NCI-H1105 (cell line): ENCODE measurements around the gene ADCK2.
"Not testable (repeated sequence)": the region's sequence is repeated elsewhere in the genome, so short reads cannot be mapped to it uniquely, and the experiment has no call there.

Source experiments
- DNase-seq: peaks from one replicate; lab custom pipeline; 2025; lab: John Stamatoyannopoulos, UW

The ADCK2 gene, protein sequence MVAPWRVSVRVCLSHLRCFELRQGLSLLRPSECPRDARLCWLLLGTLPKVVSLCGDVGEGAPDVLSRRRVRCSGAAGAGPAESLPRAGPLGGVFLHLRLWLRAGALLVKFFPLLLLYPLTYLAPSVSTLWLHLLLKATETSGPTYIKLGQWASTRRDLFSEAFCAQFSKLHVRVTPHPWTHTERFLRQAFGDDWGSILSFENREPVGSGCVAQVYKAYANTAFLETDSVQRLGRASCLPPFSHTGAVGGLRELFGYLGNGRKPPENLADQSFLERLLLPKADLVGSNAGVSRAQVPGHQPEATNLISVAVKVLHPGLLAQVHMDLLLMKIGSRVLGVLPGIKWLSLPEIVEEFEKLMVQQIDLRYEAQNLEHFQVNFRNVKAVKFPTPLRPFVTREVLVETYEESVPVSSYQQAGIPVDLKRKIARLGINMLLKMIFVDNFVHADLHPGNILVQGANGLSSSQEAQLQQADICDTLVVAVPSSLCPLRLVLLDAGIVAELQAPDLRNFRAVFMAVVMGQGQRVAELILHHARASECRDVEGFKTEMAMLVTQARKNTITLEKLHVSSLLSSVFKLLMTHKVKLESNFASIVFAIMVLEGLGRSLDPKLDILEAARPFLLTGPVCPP

DNA sequence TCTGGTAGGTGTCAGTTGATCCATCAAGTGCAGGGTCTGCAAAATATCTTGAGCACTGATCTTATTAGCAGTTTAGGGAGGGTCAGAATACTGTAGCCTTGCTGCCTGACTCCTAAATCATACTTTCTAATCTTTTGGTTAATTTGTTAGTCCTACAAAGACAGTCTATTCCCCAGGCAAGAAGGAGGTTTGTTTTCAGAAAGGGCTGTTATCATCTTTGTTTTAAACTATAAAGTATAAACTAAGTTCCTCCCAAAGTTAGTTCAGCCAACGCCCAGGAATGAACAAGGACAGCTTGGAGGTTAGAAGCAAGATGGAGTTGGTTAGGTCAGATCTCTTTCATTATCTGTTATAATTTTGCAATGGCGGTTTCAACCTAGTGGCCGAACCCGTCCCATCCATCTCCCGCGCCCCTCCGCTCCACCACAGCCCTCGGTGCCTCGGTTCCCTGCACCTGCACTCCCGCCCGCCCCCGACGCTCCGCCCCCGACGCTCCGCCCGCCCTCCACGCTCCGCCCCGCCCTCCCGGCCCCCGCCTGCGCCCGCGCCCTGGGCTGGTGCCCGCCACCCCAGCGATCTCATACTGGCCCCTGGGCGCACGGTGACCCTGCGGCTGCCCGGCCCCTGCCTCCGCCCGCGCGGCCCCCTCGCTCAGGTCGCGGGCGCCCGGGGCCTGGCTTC is at the start of gene ADCK2:
ADCK2 (plus strand) TSS at position 564 of the 681 bp plus-strand sequence. CDS start 386 bp downstream, outside the sequence.
- DNase-seq = peak; percentile 60

DNA sequence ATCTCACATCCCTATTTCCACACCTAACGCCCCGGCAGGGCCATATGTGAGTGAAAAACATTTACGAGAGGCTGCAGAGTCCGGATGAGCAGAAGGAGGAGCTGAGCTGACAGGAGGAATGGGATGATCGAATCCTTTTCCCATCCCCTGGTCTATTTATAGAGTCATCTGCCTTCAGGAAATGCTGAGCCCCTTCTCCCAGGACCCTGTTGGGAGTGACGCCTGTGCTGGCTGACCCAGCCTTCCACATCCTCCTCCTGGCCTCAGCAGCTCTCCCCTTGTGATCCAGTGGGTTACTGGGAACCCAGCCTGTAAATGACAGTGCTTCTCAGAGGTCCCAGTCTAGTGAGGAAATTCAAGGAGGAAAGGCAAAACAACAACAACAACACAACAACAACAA is 48.8 kb upstream of the ADCK2 start:
- DNase-seq = no peak

DNA sequence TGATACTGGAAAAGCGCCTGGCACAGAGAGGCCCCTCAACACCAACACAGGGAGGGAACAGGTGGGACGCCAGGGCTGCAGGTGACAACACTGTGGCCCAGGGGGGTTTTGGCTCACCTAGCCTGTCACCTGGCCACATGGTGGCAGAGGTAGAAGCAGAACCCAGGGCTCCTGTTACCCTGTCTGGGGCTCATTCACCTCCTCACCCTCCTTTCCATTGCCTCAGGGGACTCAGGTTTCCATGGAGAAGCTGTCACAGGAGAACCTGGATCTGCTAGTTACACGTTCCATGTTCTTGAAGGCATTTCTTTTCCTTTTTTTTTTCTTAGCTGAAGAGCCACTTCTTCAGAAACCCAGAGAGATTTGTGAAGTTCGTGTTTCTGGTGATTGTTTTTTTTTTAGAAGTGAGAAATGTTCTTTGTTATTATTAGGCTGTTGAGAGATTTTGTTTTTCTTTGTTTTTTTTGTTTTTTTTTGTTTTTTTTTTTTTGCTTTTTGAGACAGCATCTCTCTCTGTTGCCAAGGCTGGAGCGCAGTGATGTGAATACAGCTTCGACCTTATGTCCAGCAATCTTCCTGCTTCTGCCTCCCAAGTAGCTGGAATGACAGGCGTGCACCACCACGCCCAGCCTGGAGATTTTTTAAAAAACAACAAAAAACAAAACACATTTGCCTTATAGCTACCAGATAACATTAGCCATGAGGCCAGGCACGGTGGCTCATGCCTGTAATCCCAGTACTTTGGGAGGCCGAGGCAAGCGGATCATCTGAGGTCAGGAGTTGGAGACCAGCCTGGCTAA is 48.2 kb upstream of the ADCK2 start:
- DNase-seq = no peak

DNA sequence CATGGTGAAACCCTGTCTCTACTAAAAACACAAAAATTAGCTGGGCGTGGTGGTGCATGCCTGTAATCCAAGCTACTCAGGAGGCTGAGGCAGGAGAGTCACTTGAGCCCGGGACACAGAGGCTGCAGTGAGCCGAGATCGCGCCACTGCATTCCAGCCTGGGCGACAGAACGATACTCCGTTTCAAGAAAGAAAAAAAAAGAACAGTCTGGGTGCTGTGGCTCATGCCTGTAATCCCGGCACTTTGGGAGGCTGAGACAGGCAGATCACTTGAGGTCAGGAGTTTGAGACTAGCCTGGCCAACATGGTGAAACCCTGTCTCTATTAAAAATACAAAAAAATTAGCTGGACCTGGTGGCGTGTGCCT is 47.6 kb upstream of the ADCK2 start:
- not testable (repeated sequence) for DNase-seq

DNA sequence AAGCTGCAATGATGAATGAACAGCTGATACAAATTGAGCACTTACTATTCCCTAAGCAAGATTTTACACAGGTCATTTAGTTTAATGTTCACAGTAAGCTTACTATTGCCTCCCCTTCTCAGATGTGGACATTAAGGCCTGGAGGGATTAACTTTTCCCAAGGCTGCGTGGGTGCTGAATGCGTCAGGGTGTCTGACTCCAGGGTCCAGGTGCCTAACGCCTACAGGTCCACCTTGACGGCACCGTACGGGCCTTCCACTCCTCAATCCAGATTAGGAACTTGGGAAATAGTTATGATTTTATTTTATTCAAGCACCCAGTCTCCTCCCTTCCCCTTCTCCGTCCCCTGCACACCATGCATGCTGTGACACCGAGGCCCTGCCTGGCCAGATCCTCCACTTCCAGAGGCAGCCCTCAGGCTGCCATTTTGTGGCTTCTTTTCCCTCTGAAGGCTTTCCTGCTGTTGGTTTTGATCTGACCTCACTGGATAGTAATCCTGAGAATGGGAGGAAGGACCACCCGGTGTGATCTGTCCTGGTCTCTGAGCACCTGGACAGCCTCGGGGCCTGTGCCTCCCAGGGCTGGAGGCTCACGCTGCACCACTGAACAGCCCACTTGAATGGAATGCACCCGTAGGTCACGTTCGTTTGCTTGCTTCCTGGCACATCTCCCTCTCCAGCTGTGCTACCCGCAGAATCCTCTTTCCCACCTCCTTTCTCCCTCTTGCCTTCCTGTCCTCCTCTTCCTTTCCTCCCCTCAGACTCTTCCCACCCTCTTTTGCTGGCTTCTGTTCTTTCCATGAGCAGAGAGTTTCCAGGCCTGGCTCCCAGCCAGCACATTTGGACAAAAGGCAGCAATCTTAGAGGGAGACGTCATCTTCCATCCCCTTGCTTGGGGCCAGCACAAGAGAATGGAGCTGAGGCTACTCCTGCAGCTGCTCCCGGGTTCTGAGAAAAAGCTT is 46.6 kb upstream of the ADCK2 start:
- DNase-seq = peak; percentile 74

DNA sequence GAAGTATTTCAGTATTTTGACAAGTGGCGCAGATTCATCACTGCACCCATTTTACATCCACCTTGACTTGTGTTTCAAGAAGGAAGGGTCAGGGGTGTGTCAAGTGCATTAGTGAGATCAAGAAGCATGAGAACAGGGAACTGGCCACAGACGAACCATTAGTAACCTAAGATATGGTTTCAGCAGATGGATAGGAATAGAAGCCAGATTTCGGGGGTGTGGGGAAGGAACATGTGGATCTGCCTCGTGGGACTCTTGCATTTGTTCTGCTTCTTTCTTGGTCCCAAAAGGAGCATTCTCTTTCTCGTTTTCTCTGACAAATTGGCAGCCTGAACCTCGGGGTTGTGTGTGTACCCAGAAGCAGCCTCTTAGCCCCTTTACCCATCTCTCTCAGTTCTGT is 41.7 kb upstream of the ADCK2 start:
- DNase-seq = no peak

DNA sequence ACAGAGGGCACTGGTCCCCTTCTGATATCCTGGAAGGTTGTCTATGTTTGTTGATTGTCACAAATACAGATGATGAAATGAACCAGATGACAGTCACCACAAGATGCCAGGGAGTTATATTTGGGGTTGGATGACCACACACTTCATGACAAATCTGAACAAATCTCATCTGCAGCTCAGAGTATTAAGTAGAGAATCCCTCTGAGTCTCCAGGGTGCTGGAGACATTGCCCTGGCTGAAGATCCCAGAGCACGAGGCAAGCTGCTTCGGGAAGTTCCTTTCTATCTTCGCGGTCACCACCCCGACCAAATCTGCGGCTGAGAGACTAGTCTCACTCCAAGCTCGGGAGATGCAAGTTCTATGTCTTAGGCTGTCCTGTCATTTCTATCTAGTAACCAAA is 41.1 kb upstream of the ADCK2 start:
- no peak for DNase-seq

DNA sequence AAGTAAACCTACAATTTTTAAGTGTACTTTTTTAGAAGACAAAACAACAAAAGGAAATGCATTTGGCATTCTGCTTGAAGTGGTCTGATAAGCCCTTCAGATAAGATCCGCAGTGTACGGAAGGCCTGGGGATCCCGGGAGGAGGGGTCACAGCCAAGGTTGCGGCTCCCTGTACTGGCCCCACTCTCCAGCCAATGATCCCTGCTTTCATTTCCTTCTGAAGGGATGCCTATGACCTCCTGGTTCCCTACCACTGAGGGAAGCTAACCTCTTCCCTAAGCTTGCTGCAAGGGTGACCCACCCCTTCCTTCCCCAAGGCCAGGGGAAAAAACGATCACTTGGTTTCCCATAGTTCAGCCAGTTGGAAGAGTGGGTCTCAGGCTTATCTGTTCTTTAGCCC is 37.4 kb upstream of the ADCK2 start:
- DNase-seq = no peak

DNA sequence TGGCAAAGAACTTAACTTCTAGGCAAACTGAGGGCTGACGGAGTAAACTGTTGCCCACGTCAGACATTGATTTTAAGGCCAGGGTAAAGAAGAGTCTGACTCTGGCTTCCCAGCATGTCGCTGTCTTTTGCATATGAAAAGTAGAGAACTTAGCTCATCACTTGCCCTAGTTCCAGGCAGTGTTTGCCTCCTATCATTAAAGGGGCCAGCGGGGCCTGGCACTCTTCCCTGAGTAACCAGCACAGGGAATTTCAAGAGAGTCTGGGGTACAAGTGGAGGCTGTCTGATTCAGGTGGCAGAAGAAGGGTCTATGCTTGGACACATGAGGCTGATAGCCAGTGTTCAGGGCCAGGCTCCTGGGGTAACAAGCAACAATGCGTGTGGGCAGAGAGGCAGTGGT is 36.9 kb upstream of the ADCK2 start:
- no peak for DNase-seq

DNA sequence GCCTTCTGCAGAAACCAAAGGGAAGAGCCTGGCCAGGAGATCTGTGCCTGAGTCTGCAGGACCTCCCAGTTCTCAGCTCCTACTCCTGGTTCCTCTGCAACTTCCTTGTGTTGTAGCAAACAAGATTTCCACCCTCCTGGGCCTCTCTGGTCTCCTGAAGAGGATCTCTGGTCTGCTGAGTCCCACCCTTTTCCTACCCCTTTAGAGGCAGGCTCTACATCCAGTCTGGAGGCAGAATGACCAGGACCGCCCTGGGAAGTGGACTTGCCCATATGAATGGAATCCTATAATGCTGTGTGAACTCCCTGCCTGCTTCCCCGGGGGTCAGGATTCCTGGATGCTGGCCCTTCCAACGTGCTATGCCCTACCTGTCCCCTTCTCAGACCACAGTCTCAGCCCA is 35.3 kb upstream of the ADCK2 start:
- DNase-seq = no peak

DNA sequence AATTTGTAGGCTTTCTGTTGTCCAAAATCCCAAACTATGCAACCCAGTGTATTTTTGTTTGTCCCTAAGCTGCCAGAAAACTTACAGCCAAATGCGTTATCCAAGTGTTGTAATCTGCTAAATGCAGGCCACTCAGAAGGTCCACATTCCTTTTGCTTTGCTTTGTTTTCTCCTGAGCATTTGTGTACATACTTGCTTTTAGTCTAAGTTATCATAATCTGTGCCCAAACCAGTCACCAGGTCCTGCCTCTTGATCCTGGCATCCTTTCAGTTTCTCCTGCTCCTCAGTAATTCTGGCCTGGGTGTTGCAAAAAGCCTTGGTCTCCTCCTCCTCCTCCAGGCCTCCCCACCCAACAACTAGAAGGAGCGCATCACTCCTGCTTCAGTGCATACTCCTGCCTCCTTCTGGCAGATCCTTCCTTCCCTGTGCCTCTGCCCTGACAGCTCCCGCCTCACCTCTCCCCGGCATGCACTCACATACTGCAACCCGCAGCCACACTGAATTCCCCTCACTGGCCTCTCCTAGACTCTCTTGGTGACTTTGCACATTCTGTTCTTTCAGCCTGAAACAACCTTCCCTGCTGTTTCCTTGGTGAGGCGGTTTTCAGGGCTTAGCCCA is 34.5 kb upstream of the ADCK2 start:
- DNase-seq = no peak

DNA sequence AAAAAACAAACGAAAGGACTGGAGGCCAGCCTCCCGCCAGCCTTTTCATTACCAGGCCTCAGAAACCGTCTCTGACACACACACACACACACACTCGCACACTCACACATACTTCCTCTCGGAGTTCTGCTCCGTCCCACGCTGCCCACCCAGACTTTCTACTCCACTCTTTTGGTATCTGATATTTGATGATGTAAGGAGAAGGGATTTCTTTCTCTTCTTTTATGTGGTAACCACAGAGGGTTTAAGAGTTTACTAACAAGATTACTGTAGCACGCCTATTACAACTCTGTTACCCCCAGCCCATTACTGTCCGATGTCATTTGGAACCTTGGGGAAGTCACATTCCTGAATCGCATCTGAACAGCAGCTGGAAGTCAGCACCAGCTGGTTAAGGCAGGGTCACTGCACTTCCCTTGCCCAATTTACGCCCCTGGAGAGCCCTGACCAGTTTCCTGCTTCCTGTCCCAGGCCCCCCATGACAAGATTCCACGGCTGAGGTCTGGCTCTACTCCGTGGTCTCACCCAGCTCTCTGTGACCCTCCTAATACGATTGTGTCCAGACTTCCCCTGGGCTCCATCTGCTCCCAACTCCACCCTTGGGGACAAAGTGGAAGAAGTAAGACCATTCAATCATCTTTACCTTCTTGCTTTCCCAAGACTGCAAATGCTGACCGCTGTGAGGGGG is 33.2 kb upstream of the ADCK2 start:
- DNase-seq = no peak

DNA sequence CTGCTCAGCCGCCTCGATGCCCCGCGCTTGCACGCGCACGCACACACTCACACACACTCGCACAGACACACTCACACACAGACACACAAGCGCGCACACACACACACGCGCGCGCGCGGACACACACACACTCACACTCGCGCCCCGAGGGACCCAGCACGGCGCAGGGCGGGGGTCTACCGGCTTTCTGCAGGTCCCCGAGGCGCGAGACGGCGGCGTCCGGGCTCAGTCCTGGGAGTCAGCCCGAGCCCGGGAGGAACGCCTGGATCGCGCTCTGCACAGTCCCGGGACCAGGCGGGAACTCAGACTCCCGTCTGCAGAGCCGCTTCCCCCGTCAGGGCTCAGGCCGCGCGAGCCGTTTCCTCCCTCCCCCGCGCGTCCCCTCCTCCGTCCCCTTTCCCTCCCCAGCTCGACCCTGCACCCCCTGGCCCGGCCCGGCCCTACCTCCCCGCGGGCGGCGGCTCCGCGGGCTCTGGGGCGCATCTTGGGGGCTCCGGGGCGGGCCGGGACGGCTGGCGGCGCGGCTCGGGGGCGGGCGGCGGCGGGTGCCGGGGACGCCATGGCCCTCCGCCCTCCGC is 32.6 kb upstream of the ADCK2 start:
- DNase-seq = no peak

DNA sequence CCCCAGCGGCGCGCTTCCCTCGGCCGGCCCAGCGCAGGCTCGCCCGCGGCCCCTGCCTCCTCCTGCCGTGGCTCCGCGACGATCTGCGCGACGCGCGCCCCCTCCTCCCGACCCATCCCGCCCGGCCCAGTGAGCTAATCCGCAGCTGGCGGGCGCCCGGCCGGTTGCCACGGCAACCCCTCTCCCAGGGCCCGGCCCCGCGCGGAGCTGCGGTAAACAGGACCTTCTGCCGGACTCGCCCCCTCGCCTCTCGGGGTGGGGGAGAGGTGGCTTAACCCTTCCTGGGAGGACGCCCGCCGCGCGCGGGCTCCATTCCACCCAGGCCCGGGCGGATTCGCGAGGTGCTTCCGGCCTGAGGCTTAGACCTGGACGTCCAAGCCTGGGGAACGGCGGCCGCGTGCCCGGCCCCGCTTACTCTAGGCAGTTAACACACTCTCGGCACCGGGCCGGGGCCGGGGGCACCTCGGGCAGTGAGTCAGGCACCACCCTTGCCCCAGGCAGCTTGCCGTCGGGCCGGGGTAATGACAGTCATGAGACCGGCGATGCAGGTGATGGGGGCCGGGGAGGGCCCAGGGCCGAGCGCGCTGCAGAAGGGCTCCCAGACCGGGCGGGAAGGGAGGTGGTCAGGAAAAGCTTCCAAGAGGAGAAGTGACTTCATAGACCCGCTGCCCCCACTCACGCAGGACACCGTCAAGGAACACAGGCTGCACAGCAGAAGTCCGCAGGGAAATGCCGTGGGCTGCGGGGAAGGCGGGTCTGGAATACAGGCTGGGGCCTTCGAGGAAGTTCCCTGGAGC is 31.8 kb upstream of the ADCK2 start, which contains the start of gene DENND2A:
DENND2A (minus strand) TSS at position 87 of the 797 bp plus-strand sequence. CDS start 38,416 bp downstream, outside the sequence.
- DNase-seq = peak; percentile 67

DNA sequence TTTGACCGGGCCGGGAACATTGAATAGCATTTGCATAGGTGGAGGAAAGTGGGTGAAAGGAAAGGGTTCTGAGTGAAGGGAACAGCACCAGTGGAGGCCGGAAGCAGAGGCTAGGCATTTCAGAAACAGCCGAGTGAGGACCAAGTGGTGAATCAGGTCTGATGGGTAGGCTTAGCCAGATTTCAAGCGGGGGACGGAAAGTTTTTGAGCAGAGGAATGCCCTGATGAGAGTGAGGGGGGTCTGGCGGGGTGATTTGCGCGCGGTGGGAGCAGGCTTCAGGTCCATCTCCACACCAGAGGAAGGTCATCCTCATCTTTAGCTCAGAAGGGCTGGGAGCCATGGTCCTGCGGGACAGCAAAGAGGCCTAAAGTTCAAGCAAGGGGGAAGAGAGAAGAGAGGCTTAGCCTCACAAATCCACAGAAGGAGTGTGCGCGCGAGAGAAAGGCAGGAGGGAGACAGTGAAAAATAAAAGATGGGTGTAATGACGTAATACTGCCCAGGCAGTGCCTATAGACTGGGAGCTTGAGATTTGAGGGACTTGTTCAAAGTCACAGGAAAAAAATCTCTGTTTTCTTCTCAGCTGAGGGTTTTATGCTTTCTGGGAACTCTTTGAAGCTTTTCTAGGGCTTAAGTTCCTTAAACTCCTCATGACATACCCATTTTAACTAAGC is 31.1 kb upstream of the ADCK2 start:
- DNase-seq = no peak

DNA sequence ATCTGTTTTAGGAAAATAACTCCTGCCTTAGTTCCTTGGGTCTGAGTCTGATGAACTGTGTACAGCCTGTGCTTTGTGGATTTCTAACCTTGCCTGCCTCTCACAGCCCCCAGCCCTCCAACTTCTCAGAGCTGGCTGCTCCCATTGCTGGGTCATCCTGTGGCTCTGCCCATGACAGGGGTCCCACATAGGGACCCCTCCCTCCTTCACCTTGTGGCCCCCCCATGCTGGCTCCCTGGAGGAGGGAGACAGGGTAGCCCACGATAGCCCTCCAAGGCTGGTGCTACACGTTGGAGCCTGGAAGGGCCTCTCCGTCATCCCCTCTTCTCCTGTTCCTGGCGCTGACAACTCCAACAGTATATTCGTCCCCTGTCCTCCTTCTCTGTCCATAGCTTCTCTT is 29.3 kb upstream of the ADCK2 start:
- DNase-seq = no peak

DNA sequence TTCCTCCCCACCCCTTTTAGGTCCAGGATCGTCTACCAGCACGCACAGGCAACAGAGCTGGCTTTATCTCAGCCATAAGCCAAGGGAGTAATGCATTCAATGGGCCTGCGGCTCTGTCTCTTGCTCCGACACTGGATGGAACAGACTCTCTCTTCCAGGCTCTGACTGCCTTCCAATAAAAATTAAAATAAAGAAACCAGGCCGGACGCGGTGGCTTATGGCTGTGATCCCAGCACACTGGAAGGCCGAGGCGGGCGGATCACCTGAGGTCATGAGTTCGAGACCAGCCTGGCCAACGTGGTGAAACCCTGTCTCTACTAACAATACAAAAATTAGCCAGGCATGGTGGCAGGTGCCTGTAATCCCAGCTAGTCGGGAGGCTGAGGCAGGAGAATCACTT is 28.0 kb upstream of the ADCK2 start:
- not testable (repeated sequence) for DNase-seq
